GM13977 (cell line): ENCODE data around the gene PAQR7.
"Not testable (repeated sequence)": the region's sequence is repeated elsewhere in the genome, so short reads cannot be mapped to it uniquely, and the experiment has no call there.

Experiments used
- DNase-seq: peaks from one replicate; pipeline ENCODE4 v3.0.0; 2012; ENCODE audit warnings: low spot score
- CTCF ChIP-seq: IDR thresholded peaks from 2 replicates; pipeline ENCODE4 v1.5.1; 2012; ENCODE audit warnings: mild to moderate bottlenecking, control low read depth; ENCODE audit not compliant: insufficient read depth; ENCODE audit errors: extremely low read depth, missing control alignments
- in situ Hi-C: fragments of 300-500 bp; cut with MboI; formaldehyde crosslinking; loops from one replicate; pipeline ENCODE4 v1.12.0; 2022; ENCODE audit warnings: low sequenced_read_pairs, low pct_unique_long_range_greater_than_20kb, mixed read lengths, inconsistent platforms; ENCODE audit not compliant: unreplicated experiment

Gene PAQR7

DNA sequence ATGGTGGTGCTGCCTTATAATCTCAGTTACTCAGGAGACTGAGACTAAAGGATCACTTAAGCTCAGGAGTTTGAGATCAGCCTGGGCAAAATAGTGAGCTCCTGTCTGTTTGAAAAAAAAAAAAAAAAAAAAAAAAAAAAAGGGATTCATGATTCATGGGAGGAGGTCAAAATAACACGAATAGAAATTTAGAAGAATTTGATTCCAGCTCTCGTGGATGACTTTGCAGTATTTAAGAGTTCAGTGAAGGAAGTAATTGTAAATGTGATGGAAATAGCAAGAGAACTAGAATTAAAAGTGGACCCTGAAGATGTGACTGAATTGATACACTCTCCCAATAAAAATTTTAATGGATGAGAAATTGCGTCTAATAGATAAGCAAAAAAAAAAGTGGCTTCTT lies 32.0 kb downstream of the PAQR7 start:
- in situ Hi-C loops = no loop called here
- TF ChIP-seq CTCF = no peak
- no peak for DNase-seq

- in situ Hi-C loops = loop anchor here (10.0 kb wide), 1 partner anchor 165 kb away; no protein-coding TSS in a partner anchor
- not testable (repeated sequence) for DNase-seq
These were observed 35.7 kb downstream of the PAQR7 start for GRCh38 chr1:25839808-25840207.

DNA sequence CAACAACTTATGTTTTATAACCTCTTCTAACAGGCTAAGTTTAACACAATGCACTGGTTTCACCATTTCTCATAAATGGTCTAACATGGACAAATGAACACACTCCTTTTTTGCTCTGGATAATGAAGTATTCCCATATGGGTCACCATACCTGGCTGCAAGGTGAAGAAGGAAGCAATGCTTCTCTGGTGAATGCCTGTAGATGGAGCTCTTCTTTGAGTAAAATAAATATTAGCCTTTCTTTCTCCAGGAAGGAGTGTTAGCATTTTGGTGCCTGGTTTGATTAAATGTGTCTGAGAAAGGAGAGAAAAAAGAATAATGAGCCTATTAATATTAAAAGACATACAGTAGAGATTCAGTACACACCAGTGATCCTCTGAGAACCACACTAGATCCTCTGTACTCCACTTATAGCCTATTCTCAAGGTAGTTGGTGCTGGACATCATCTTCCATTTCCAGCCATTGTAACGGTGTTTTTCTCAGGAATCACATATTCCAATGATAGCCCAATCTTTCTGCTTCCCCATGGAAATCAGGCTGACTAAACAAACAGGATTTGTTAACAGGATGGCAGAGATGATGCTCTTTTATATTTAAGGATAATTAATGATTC lies 38.1 kb downstream of the PAQR7 start:
- DNase-seq = no peak
- in situ Hi-C loops = loop anchor here (10.0 kb wide), 1 partner anchor 167 kb away; no protein-coding TSS in a partner anchor
- peak; percentile 53 for TF ChIP-seq CTCF

GRCh38 chr1:25836695-25837094 lies 38.8 kb downstream of the PAQR7 start:
- in situ Hi-C loops = loop anchor here (10.0 kb wide), 1 partner anchor 168 kb away; no protein-coding TSS in a partner anchor
- TF ChIP-seq CTCF = no peak
- DNase-seq = no peak

- no peak for TF ChIP-seq CTCF
- DNase-seq = no peak
- in situ Hi-C loops = loop anchor here (10.0 kb wide), 1 partner anchor 170 kb away; no protein-coding TSS in a partner anchor
These were observed 40.6 kb downstream of the PAQR7 start for GRCh38 chr1:25834894-25835293.

DNA sequence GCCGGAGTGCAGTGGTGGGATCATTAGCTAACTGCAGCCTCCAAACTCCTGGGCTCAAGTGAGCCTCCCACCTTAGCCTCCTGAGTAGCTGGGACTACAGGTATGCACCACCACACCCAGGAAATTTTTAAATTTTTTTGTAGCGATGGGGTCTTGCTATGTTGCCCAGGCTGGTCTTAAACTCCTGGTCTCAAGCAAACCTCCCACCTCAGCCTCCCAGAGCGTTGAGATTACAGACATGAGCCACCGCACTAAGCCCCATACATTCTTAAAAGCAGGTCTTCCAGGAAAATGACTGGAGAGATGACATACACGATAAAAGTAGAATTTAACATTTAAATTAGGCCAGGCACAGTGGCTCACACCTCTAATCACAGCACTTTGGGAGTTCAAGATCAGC lies 42.4 kb downstream of the PAQR7 start:
- no peak for DNase-seq
- no peak for TF ChIP-seq CTCF
- in situ Hi-C loops = loop anchor here (10.0 kb wide), 1 partner anchor 172 kb away; no protein-coding TSS in a partner anchor

DNA sequence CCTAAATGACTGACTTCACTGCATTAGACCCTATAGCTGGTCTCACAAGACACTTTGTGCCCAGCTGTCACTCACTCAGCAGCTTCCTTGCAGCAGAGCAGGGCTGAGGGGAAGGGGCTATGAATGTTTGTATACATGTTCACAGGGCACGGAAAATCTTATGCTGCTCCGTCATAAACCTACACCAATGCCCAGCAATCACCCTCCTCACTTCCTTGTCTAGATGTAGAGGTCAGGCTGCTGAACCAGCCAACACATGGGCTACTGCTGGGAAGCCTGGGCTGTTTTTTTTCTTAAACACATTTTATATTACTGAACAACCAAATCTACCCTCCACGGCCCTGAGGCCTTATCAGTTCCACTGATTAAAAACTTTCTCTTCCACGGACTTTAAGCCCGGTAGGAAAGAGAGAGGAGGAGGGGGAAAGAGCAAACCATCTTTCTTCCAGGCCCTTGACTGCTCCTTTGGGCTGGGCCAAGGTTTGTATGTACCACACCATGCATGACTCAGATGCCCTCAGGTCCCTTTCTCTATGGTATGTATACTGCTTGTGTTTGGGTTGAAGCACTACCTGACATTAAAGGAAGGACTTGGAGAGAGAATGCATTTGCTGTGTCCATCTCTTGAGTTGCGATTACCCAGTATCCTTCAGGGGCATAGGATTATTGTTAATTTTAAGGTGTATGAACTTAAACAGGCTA lies 43.0 kb downstream of the PAQR7 start:
- in situ Hi-C loops = loop anchor here (10.0 kb wide), 1 partner anchor 172 kb away; no protein-coding TSS in a partner anchor
- no peak for TF ChIP-seq CTCF
- DNase-seq = no peak
